Body of pancreas (tissue), 4 donors: ENCODE results near the gene NLGN3. TPM values are rescaled to one million over a fixed set of nuclear protein-coding genes. Genes with fewer than 3 reads are reported as not detected.

Experiments
- ATAC-seq: fragments of 150-250 bp; one replicate; pipeline ENCODE4 v1.9.1; 2016
- DNase-seq, 4 donors: peaks; one replicate each; pipeline ENCODE4 v3.0.0-alpha.2; 2019
- H3K27ac ChIP-seq, 4 donors: fragments of 200-600 bp; sonication (generic); 1 replicate in 3 of 4; 2 replicates in 1 of 4; pipeline versions ENCODE4 v1.5.1 to v1.6.1; 2016 to 2019; ENCODE audit warnings: mild to moderate bottlenecking in 1 of 4, mixed read lengths in 1 of 4, moderate library complexity in 1 of 4
- H3K27me3 ChIP-seq, 2 donors: fragments of 200-600 bp; sonication (generic); one replicate each; pipeline ENCODE4 v1.6.0; 2016; ENCODE audit warnings: mild to moderate bottlenecking in 1 of 2
- H3K36me3 ChIP-seq, 2 donors: fragments of 200-600 bp; sonication (generic); replicated peaks in 1 of 2; 2 replicates each; pipeline ENCODE4 v1.5.1; 2016; ENCODE audit warnings: low read depth in 2 of 2; ENCODE audit not compliant: insufficient read depth in 1 of 2
- H3K4me1 ChIP-seq: fragments of 200-600 bp; sonication (generic); one replicate; pipeline ENCODE4 v1.6.0; 2016
- H3K4me3 ChIP-seq, 2 donors: fragments of 200-600 bp; sonication (generic); 1 replicate in 1 of 2; 2 replicates in 1 of 2; pipeline ENCODE4 v1.5.1; 2016 to 2019
- H3K9me3 ChIP-seq, 3 donors: fragments of 200-600 bp; sonication (generic); 1 replicate in 2 of 3; 2 replicates in 1 of 3; pipeline ENCODE4 v1.5.1; 2016
- CTCF ChIP-seq, 7 experiments: fragments of 450-650 bp in 4 of 7; fragments of 200-600 bp in 3 of 7; sonication (generic) in 3 of 7; IDR thresholded peaks; one replicate each; pipeline ENCODE4 v1.5.1; 2016 to 2019; ENCODE audit warnings: antibody characterized with exemption in 7 of 7
- POLR2A ChIP-seq, 3 donors: fragments of 450-650 bp; IDR thresholded peaks; one replicate each; pipeline ENCODE4 v1.6.1; 2016; ENCODE audit warnings: antibody characterized with exemption in 3 of 3, mild to moderate bottlenecking in 2 of 3
- WGBS, 2 donors: methylation state at CpG; one replicate each; pipeline ENCODE4 v1.1.5; 2017; 5-methylcytosine and 5-hydroxymethylcytosine counted together
- intact Hi-C: fragments of 100-400 bp; cut with DNase I; formaldehyde crosslinking; loops from one replicate; pipeline ENCODE4 v1.15.1; 2023
- total RNA-seq, 2 donors: library from RNA; depleted of rRNA; stranded (reverse); fragments of >200 nt; gene quantifications; one replicate each; pipeline ENCODE4 v1.1.0, GENCODE V29; 2016

Gene NLGN3
- total RNA-seq, 2 donors from 2014 or later: 1.0 TPM; not detected in 1

- Histone ChIP-seq H3K27me3 (no peaks in the 10 kb centered on the region), H3K9me3 (no peaks in the 10 kb centered on the region), H3K4me3 (no peak within 1 kb of the TSS), H3K36me3 (no peaks in the 10 kb centered on the region), H3K4me1 (no peaks in the 10 kb centered on the region), H3K27ac (no peak within 1 kb of the TSS)
- TF ChIP-seq POLR2A (IDR thresholded peaks at IDR 0.05): no peak
- no peak for TF ChIP-seq CTCF (IDR thresholded peaks at IDR 0.05)
- DNase-seq (no peak), ATAC-seq (no peak)
- 83% methylated on average over 1 of the region's 1 CpG; no CpG with 5 or more reads in 1 of the 2 donors for WGBS, 2 donors
- intact Hi-C loops: no loop called here
Observed at GRCh38 chrX:71106427-71106826, 38.2 kb upstream of the NLGN3 start, which contains the start of gene CXorf65. TSS of gene CXorf65 (minus strand) at chrX:71106740. CDS start at chrX:71106556, 184 bp downstream.

- no peak for ATAC-seq
- no peaks in the 10 kb centered on the region for H3K4me1 ChIP-seq
- intact Hi-C loops: no loop called here
- H3K36me3 ChIP-seq: no peaks in the 10 kb centered on the region
- H3K9me3 ChIP-seq: no peaks in the 10 kb centered on the region
- no peak for DNase-seq
- no peak for TF ChIP-seq POLR2A (IDR thresholded peaks at IDR 0.05)
- no peak for TF ChIP-seq CTCF (IDR thresholded peaks at IDR 0.05)
- H3K27me3 ChIP-seq: no peaks in the 10 kb centered on the region
- 53 to 83% methylated on average over 4 of the region's 4 CpGs for WGBS, 2 donors
- no peak overlapping the region for H3K27ac ChIP-seq
- H3K4me3 ChIP-seq: no peak overlapping the region
Observed at GRCh38 chrX:71107245-71107644, 37.4 kb upstream of the NLGN3 start.

- intact Hi-C loops: no loop called here
- H3K36me3 ChIP-seq: no peaks in the 10 kb centered on the region
- H3K9me3 ChIP-seq: no peaks in the 10 kb centered on the region
- no peak overlapping the region for H3K27ac ChIP-seq
- TF ChIP-seq POLR2A (IDR thresholded peaks at IDR 0.05): no peak
- no peak for TF ChIP-seq CTCF (IDR thresholded peaks at IDR 0.05)
- no peak overlapping the region for H3K4me3 ChIP-seq
- no peaks in the 10 kb centered on the region for H3K27me3 ChIP-seq
- H3K4me1 ChIP-seq: no peaks in the 10 kb centered on the region
- ATAC-seq: no peak
- 41 to 50% methylated on average over 5 to 9 of the region's 9 CpGs for WGBS, 2 donors
- DNase-seq: no peak
Observed at GRCh38 chrX:71107762-71108360, 36.8 kb upstream of the NLGN3 start.

GRCh38 chrX:71109051-71109450 is 35.6 kb upstream of the NLGN3 start:
- no peak for DNase-seq
- 85 to 94% methylated on average over 4 to 6 of the region's 6 CpGs for WGBS, 2 donors
- H3K4me1 ChIP-seq: no peaks in the 10 kb centered on the region
- no peaks in the 10 kb centered on the region for H3K36me3 ChIP-seq
- intact Hi-C loops: no loop called here
- no peak overlapping the region for H3K27ac ChIP-seq
- no peaks in the 10 kb centered on the region for H3K9me3 ChIP-seq
- H3K27me3 ChIP-seq: no peaks in the 10 kb centered on the region
- no peak overlapping the region for H3K4me3 ChIP-seq
- TF ChIP-seq POLR2A (IDR thresholded peaks at IDR 0.05) (no peak), CTCF (IDR thresholded peaks at IDR 0.05) (no peak)
- no peak for ATAC-seq
